H7 (cell line): Measurements from ENCODE around the gene SLC6A18. TPM values are rescaled to one million over a fixed set of nuclear protein-coding genes. Genes with fewer than 3 reads are reported as not detected.

Experiments
- DNase-seq: peaks from one replicate; pipeline ENCODE4 v3.0.0; 2012
- H3K27me3 ChIP-seq: 2 replicates; pipeline ENCODE4 v1.6.0; 2011; ENCODE audit warnings: mild to moderate bottlenecking, low read length; ENCODE audit not compliant: control insufficient read depth, insufficient read depth
- H3K36me3 ChIP-seq: replicated peaks from 2 replicates; pipeline ENCODE4 v1.5.1; 2011; ENCODE audit warnings: low read length; ENCODE audit not compliant: control insufficient read depth, insufficient read depth
- H3K4me3 ChIP-seq: 2 replicates; pipeline ENCODE4 v1.5.1; 2011; ENCODE audit warnings: low read depth, mild to moderate bottlenecking, control low read depth, low read length, moderate library complexity; ENCODE audit not compliant: insufficient read depth
- total RNA-seq: library from RNA; depleted of rRNA; stranded (reverse); fragments of >200 nt; shearing (Covaris generic); gene quantifications from 2 replicates; pipeline ENCODE4 v1.2.3, GENCODE V29; 2014; rRNA removed

The SLC6A18 gene, protein sequence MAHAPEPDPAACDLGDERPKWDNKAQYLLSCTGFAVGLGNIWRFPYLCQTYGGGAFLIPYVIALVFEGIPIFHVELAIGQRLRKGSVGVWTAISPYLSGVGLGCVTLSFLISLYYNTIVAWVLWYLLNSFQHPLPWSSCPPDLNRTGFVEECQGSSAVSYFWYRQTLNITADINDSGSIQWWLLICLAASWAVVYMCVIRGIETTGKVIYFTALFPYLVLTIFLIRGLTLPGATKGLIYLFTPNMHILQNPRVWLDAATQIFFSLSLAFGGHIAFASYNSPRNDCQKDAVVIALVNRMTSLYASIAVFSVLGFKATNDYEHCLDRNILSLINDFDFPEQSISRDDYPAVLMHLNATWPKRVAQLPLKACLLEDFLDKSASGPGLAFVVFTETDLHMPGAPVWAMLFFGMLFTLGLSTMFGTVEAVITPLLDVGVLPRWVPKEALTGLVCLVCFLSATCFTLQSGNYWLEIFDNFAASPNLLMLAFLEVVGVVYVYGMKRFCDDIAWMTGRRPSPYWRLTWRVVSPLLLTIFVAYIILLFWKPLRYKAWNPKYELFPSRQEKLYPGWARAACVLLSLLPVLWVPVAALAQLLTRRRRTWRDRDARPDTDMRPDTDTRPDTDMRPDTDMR
- total RNA-seq, result not detected in 2 replicates

- DNase-seq, result no peak
- Histone ChIP-seq H3K27me3 (no peaks in the 10 kb centered on the region), H3K4me3 (no peak within 1 kb of the TSS), H3K36me3 (no peaks in the 10 kb centered on the region)
These were observed at the start of gene SLC6A18 for GRCh38 chr5:1225081-1225480. TSS of gene SLC6A18 (plus strand) at chr5:1225381. CDS start at chr5:1225478, 97 bp downstream.

DNA sequence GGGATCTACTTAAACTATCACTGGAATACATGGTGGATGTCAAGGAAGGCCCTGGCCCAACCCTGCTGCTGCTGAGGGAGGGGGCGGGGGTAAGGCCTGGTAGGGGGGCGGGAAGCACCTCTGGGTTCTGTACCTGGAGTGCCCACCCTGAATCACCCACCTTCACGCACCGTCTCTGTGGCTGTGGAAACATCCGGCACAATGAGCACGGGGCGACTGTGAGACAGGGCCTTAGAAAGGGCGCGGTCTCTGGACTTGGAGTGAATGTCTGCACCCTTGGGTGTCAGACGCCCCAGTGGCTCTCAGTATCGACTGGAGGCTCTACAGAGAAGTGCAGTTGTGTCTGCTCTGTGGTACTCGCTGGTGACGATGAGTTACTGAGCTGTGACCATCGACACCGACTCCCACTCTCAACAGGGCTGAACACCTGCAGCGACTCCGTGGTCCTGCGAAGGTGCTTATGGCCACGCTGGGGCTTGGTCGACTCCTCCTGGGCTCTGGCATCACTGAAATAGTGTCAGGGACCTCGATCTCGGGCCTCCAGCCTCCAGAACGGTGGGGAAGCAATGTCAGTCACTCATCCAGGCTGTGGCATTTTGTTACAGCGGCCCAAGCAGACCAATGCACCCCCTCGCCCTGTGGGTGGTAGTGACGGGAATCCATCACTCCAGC, 49.2 kb upstream of the SLC6A18 start:
- Histone ChIP-seq H3K36me3 (no peaks in the 10 kb centered on the region), H3K27me3 (no peaks in the 10 kb centered on the region), H3K4me3 (no peak overlapping the region)
- no peak for DNase-seq

GRCh38 chr5:1176473-1177391, 48.4 kb upstream of the SLC6A18 start:
- no peaks in the 10 kb centered on the region for H3K36me3 ChIP-seq
- peak; percentile 94 for DNase-seq
- no peak overlapping the region for H3K4me3 ChIP-seq
- H3K27me3 ChIP-seq, result no peaks in the 10 kb centered on the region

DNA sequence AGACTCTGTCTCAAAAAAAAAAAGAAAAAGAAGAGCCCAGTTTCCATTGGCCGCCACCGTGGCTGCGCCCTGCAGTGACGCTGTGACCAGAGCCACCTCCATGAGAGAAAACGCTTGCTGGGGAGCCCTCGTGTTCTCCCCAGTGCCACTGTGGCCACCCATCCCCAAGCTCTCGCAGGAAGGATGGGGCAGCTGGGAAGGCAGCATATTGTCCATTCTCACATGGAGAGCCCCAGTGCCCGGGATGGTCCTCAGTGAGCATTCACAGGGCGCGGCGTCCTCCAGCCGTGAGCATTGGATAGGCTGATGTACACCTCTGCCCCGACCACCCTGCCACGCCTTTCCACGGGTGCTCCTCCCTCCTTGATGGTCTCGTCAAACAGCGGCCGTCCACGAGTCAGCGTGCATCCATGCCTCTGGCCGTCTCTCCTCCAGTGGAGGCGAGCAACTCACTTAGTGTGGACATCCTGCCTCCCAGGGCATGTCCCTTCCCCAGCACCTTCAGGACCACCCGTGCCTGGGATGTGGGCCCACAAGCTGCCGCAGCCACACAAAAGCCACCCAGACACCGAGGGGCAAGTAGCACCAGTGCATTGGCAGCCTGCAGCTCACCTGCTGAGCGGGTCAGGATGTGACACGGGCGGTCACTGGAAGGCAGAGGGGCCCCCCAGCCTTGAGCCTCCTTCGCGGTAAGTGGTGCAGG, 47.2 kb upstream of the SLC6A18 start:
- Histone ChIP-seq H3K4me3 (no peak overlapping the region), H3K27me3 (no peaks in the 10 kb centered on the region), H3K36me3 (no peaks in the 10 kb centered on the region)
- no peak for DNase-seq

DNA sequence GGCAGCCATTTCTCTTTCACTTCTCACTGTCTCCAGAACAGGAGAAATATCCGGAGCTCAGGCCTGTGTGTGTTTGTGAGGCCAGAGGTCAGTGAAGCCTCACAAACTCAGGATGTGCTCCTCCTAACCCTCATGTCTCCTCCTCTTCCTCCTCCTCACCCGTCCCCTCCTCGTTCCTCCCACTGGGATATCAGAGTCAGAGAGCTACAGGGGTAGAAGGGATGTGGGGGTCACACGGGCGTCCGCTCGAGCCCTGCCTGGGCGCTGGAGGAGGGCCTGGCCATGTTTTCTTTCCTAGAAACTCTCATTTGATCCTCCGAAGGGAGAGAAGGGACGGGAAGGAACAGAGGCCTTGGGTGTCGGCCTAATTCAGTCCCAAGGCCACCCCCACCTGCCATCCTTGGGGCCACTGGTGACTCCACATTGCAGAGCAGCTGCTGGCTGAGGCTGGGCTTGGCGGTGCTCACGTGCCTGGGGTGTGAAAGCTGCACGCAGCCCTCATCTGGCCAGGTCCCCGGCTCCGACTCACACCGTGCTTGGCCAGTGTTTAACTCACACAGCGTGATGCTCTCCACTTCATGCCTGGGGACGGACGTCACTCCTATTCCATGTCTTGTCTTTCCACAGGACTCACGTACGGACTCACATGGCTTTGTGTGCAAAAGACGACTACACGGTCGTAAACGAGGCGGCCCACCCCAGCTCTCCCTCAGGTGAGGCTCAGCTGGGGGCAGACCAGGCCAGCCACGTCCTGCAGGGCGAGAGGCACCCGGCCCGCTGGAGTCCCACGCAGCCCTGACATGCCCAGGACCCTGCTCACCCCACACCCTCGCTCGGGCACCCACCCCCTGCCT, 46.4 kb upstream of the SLC6A18 start:
- DNase-seq, result no peak
- no peaks in the 10 kb centered on the region for H3K36me3 ChIP-seq
- no peak overlapping the region for H3K4me3 ChIP-seq
- no peaks in the 10 kb centered on the region for H3K27me3 ChIP-seq

DNA sequence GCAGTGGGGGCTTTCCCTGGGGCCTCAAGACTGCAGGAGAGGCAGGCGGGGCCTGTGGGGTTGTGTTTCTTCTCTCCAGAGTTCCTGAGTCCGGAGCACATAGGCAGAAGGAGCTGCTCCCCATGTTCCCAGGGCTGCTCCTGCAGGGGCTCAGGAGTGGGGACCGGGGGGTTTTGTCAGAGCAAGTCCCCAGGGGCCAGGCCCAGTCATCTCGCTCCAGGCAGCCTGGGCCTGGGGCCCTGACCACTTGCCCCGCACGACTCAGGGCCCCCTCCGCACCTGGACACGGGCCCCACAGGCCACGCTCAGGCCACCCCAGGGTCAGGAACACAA, 45.8 kb upstream of the SLC6A18 start:
- Histone ChIP-seq H3K27me3 (no peaks in the 10 kb centered on the region), H3K36me3 (no peaks in the 10 kb centered on the region), H3K4me3 (no peak overlapping the region)
- DNase-seq, result no peak

GRCh38 chr5:1180096-1180495, 45.1 kb upstream of the SLC6A18 start:
- Histone ChIP-seq H3K36me3 (no peaks in the 10 kb centered on the region), H3K27me3 (no peaks in the 10 kb centered on the region), H3K4me3 (no peak overlapping the region)
- no peak for DNase-seq

DNA sequence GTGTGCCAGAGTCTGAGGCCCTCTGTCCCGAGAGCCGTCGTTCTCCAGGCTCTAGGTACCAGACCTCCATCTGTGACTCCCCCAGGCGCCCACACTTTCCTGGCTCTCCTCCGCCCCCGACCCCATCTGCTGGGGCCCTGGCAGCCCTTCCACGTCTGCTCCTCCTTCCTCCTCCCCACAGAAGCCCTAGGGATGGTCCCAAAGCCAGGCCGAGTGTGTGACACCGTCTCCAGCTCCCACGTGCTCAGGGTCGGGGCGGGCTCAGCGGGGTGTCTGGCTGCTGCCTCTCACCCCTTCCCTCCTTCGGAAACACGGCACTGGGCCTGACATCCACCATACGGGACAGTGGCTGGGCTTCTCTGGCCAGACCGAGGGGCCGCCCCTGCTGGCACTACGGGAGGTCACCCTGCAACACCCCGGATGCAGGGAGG, 44.3 kb upstream of the SLC6A18 start:
- no peaks in the 10 kb centered on the region for H3K36me3 ChIP-seq
- no peak for DNase-seq
- H3K4me3 ChIP-seq, result no peak overlapping the region

DNA sequence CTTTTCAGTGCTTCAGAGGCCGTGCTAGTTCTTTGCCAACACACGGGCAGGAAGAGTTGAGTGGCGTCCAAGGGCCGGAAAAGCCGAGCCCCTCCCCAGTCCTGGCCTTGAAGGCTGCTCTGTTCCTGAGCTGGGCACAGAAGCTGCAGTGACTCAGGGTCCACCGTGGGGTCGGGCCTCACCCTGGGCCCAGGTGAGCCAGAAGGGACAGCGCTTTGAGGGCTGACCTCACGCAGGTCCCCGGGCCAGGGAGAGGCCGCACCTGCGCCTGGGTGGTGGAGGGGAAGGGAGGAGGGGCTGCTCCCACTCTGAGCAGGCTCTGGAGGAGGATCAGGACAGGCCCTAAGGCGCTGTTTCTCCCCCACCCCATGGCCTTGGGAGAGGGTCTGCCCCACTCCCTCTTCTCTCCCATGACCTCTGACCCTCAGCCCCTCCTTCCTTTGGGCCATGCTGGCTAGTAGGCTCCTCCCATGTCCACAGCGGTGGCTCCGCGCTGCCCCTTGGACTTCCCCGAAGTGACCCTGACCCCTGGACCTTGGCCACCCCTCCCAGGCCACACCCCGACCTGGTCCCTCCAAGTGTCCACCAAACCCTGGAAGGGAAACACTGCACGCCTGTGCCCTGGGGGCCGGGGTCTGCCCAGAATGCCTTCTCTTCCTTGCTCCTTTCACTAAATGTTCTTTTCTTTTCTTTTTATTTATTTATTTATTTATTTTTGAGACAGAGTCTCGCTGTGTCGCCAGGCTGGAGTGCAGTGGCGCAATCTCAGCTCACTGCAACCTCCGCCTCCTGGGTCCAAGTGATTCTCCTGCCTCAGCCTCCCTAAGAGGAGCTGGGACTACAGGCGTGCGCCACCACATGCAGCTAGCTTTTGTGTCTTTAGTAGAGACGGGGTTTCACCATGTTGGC, 43.5 kb upstream of the SLC6A18 start:
- Histone ChIP-seq H3K4me3 (no peak overlapping the region), H3K36me3 (no peaks in the 10 kb centered on the region), H3K27me3 (no peaks in the 10 kb centered on the region)
- DNase-seq, result no peak

More for the DNA sequence above, 44.3 kb upstream of the SLC6A18 start:
- no peaks in the 10 kb centered on the region for H3K27me3 ChIP-seq

GRCh38 chr5:1182360-1182632, 42.9 kb upstream of the SLC6A18 start:
- Histone ChIP-seq H3K36me3 (no peaks in the 10 kb centered on the region), H3K4me3 (no peak overlapping the region), H3K27me3 (no peaks in the 10 kb centered on the region)
- DNase-seq, result no peak

GRCh38 chr5:1182633-1183423, 42.4 kb upstream of the SLC6A18 start:
- no peaks in the 10 kb centered on the region for H3K36me3 ChIP-seq
- no peak overlapping the region for H3K4me3 ChIP-seq
- no peaks in the 10 kb centered on the region for H3K27me3 ChIP-seq
- DNase-seq, result no peak
